Panc1 (cell line): ENCODE data around the gene ROR1.

Experiments used
- CTCF ChIP-seq: fragments of 450-650 bp; IDR thresholded peaks from 2 replicates; pipeline ENCODE4 v1.5.1; 2017; ENCODE audit warnings: mild to moderate bottlenecking
- POLR2AphosphoS5 ChIP-seq: IDR thresholded peaks from 2 replicates; pipeline ENCODE4 v1.6.1; 2012; ENCODE audit warnings: mild to moderate bottlenecking, low read depth, low read length, moderate library complexity
- REST ChIP-seq, 2 experiments: IDR thresholded peaks; 2 replicates each; pipeline ENCODE4 v1.6.1; 2011 to 2012; ENCODE audit warnings: low read depth in 2 of 2, control low read depth in 1 of 2, low read length in 1 of 2, mild to moderate bottlenecking in 1 of 2, moderate library complexity in 1 of 2; ENCODE audit not compliant: insufficient read depth in 1 of 2
- SIN3A ChIP-seq: IDR thresholded peaks from 2 replicates; pipeline ENCODE4 v1.6.1; 2012; ENCODE audit warnings: low read depth, mild to moderate bottlenecking, low read length, moderate library complexity, borderline replicate concordance; ENCODE audit not compliant: insufficient read depth

GRCh38 chr1:63849149-63849548 is 75.3 kb downstream of the ROR1 start:
- TF ChIP-seq CTCF, result no peak
- TF ChIP-seq SIN3A, result no peak
- no peak for TF ChIP-seq POLR2AphosphoS5
- no peak for TF ChIP-seq REST (IDR thresholded peaks at IDR 0.05; ENCODE audit: insufficient read depth in 1 of 2, low read depth in 2 of 2, low read length in 1 of 2)
